MCF 10A (cell line): ENCODE measurements around the gene IHH. TPM values are rescaled to one million over a fixed set of nuclear protein-coding genes. Genes with fewer than 3 reads are reported as not detected.

Experiments
- BruUV-seq: library from RNA; stranded (reverse); fragments of 400-500 nt; replicated peaks from 2 replicates; lab custom pipeline; 2021; lab: Mats Ljungman, UMichigan
- CTCF ChIA-PET: fragments of 300-600 bp; sonication (Branson Sonifier 250); formaldehyde crosslinking; extraction: SDS; loops from one replicate; lab custom pipeline; 2021; ENCODE audit warnings: antibody characterized with exemption, inconsistent platforms; lab: Yijun Ruan, JAX
- POLR2A ChIA-PET: fragments of 300-600, 350-650 bp; sonication (Branson Sonifier 250); formaldehyde crosslinking; extraction: SDS; loops from one replicate; lab custom pipeline; 2020; ENCODE audit warnings: antibody characterized with exemption, inconsistent platforms; lab: Yijun Ruan, JAX
- DNase-seq: peaks from one replicate; pipeline ENCODE4 v3.0.0-alpha.2; 2018; ENCODE audit not compliant: unreplicated experiment
- H3K27ac Mint-ChIP-seq: one replicate; pipeline ENCODE4 v1.8.0; 2022; ENCODE audit warnings: mild to moderate bottlenecking, low read depth, mixed read lengths; ENCODE audit not compliant: unreplicated experiment
- H3K27me3 Mint-ChIP-seq: one replicate; pipeline ENCODE4 v1.8.0; 2022; ENCODE audit warnings: mixed read lengths; ENCODE audit not compliant: insufficient read depth, unreplicated experiment
- H3K36me3 Mint-ChIP-seq: one replicate; pipeline ENCODE4 v1.8.0; 2022; ENCODE audit warnings: mild to moderate bottlenecking, moderate library complexity, mixed read lengths; ENCODE audit not compliant: insufficient read depth, unreplicated experiment
- H3K4me1 Mint-ChIP-seq: one replicate; pipeline ENCODE4 v1.8.0; 2022; ENCODE audit warnings: mixed read lengths; ENCODE audit not compliant: insufficient read depth, unreplicated experiment
- H3K4me3 Mint-ChIP-seq: one replicate; pipeline ENCODE4 v1.8.0; 2022; ENCODE audit warnings: mild to moderate bottlenecking, moderate library complexity, mixed read lengths; ENCODE audit not compliant: unreplicated experiment
- H3K9me3 Mint-ChIP-seq: one replicate; pipeline ENCODE4 v1.8.0; 2022; ENCODE audit warnings: mixed read lengths; ENCODE audit not compliant: unreplicated experiment
- intact Hi-C: fragments of 100-400 bp; cut with micrococcal nuclease; formaldehyde crosslinking; loops from 2 replicates; pipeline ENCODE4 v1.14.1; 2022
- total RNA-seq: library from RNA; stranded (reverse); gene quantifications from 2 replicates; pipeline ENCODE4 v1.2.3, GENCODE V29; 2022
- TF ChIP-seq, protein P1 (sequence below): fragments of 200-600 bp; IDR thresholded peaks from one replicate; pipeline ENCODE4 v1.8.0; 2022; ENCODE audit warnings: antibody characterized with exemption, mild to moderate bottlenecking; ENCODE audit not compliant: unreplicated experiment

IHH gene
- total RNA-seq, 1 experiment from 2014 or later, result not detected

DNA sequence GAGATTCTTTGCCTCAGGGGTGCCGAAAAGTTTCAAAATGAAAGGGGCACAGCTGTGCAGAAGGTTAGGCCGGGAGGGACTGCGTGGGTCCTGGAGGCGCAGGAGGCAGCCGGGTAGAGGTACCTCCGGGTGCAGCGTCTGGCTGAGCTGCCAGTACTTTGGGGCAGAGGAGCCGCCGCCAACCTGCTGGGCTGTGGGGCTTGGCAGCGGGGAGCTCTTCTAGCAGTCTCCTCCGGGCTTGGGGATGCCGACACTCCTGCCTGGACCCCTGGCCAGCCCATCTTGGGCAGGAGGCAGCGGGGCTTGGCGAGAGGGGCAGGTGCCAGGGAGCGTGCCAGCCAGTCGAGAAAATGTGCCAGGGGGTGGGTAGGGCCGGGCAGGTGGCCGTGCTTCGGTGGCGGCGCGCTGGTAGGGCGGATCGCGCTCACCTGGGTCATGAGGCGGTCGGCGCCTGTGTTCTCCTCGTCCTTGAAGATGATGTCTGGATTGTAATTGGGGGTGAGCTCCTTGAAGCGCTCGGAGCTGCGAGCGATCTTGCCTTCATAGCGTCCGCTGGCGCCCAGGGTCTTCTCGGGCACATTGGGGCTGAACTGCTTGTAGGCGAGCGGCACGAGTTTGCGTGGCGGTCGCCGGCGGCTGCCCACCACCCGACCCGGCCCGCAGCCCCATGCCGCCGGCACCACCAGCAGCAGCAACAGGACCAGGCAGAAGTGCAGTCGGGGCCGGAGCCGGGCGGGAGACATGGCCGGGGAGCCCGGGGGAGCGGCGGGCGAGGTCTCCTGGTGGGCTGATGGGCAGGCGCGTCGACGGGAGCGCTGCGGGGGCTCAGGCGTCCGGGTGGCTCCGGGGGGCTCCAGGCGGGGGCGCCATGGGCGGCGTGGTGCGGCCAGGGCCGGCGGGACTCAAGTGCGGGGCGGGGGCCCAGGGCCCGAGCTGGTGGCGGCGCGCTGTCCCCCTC, 717 bp downstream of the IHH start:
- POLR2A ChIA-PET, result interaction anchor here (1.1 to 1.2 kb wide), 2 partner anchors 12 to 93 kb away, joined by 3 read pairs; no protein-coding TSS in a partner anchor
- CTCF ChIA-PET, result interaction anchor here (0.6 to 3.3 kb wide), 6 partner anchors 8 to 65 kb away, joined by 3 to 57 read pairs (median 4); no protein-coding TSS in a partner anchor
- Mint-ChIP-seq H3K4me1 (no peaks in the 10 kb centered on the region), H3K27me3 (peaks cover 69% of the 10 kb centered on the region), H3K36me3 (no peaks in the 10 kb centered on the region), H3K9me3 (no peaks in the 10 kb centered on the region), H3K27ac (no peak overlapping the region), H3K4me3 (peak overlapping the region; percentile 48)
- BruUV-seq, result no TSS peak
- TF ChIP-seq, protein P1, sequence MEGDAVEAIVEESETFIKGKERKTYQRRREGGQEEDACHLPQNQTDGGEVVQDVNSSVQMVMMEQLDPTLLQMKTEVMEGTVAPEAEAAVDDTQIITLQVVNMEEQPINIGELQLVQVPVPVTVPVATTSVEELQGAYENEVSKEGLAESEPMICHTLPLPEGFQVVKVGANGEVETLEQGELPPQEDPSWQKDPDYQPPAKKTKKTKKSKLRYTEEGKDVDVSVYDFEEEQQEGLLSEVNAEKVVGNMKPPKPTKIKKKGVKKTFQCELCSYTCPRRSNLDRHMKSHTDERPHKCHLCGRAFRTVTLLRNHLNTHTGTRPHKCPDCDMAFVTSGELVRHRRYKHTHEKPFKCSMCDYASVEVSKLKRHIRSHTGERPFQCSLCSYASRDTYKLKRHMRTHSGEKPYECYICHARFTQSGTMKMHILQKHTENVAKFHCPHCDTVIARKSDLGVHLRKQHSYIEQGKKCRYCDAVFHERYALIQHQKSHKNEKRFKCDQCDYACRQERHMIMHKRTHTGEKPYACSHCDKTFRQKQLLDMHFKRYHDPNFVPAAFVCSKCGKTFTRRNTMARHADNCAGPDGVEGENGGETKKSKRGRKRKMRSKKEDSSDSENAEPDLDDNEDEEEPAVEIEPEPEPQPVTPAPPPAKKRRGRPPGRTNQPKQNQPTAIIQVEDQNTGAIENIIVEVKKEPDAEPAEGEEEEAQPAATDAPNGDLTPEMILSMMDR, result no peak
- no peak for DNase-seq
- intact Hi-C loops, result loop anchor here (2.0 kb wide), 1 partner anchor 65 kb away; no protein-coding TSS in a partner anchor

GRCh38 chr2:219059375-219059724, 1.4 kb downstream of the IHH start:
- TF ChIP-seq, protein P1, result no peak
- Mint-ChIP-seq H3K4me3 (no peak overlapping the region), H3K36me3 (no peaks in the 10 kb centered on the region), H3K4me1 (no peaks in the 10 kb centered on the region), H3K27ac (no peak overlapping the region), H3K9me3 (no peaks in the 10 kb centered on the region), H3K27me3 (peaks cover 69% of the 10 kb centered on the region)
- intact Hi-C loops, result loop anchor here (2.0 kb wide), 1 partner anchor 65 kb away; no protein-coding TSS in a partner anchor
- no peak for DNase-seq
- POLR2A ChIA-PET, result interaction anchor here (0.7 to 1.2 kb wide), 3 partner anchors 12 to 94 kb away, joined by 3 read pairs; no protein-coding TSS in a partner anchor
- CTCF ChIA-PET, result interaction anchor here (0.7 to 3.3 kb wide), 9 partner anchors 9 to 97 kb away, joined by 3 to 57 read pairs (median 6); no protein-coding TSS in a partner anchor
- no TSS peak for BruUV-seq

GRCh38 chr2:219058541-219059374, 2.0 kb downstream of the IHH start:
- no peak for DNase-seq
- TF ChIP-seq, protein P1, result no peak
- Mint-ChIP-seq H3K4me1 (no peaks in the 10 kb centered on the region), H3K9me3 (no peaks in the 10 kb centered on the region), H3K4me3 (no peak overlapping the region), H3K27ac (no peak overlapping the region), H3K27me3 (peaks cover 69% of the 10 kb centered on the region), H3K36me3 (no peaks in the 10 kb centered on the region)
- intact Hi-C loops, result loop anchor here (1.0 to 2.0 kb wide), 4 partner anchors 46 to 97 kb away; no protein-coding TSS in a partner anchor
- POLR2A ChIA-PET, result interaction anchor here (0.7 to 1.2 kb wide), 4 partner anchors 13 to 96 kb away, joined by 3 to 5 read pairs (median 3); no protein-coding TSS in a partner anchor
- no TSS peak for BruUV-seq
- CTCF ChIA-PET, result interaction anchor here (0.6 to 3.5 kb wide), 32 partner anchors 8 to 342 kb away, joined by 3 to 57 read pairs (median 4); partner anchors contain the start of gene CFAP65
